GM19239 (cell line): ENCODE results near the gene RUFY1.
"Not testable (repeated sequence)": the region's sequence is repeated elsewhere in the genome, so short reads cannot be mapped to it uniquely, and the experiment has no call there.

ENCODE experiments used
- DNase-seq: peaks from one replicate; pipeline ENCODE4 v3.0.0; 2011; ENCODE audit warnings: low spot score; ENCODE audit not compliant: insufficient read length
- FAIRE-seq: peaks from 2 replicates; lab custom pipeline; 2011; peaks lifted over from hg19 to GRCh38; lab: Jason Lieb, UNC

RUFY1 gene

DNA sequence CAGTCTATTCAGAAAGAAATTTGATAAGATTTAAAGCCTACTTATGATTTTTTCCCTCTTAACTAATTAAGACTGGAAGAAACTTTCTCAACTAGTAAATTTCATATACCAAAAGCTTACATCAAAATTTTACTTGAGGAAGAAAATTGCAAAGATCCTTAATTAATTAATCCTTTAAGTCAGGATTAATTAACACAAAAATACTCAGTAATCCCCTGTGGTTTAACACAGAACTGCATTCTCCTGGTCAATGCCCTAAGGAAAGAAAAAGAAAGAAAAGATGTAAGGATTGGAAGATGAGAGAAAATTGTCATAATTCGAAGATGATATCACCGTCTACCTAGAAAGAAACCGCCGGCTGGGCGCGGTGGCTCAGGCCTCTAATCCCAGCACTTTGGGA, 17.3 kb upstream of the RUFY1 start:
- no peak for FAIRE-seq

GRCh38 chr5:179533907-179534306, 16.4 kb upstream of the RUFY1 start:
- FAIRE-seq: peak; percentile 81

More for the DNA sequence above, 17.3 kb upstream of the RUFY1 start:
- DNase-seq: no peak

DNA sequence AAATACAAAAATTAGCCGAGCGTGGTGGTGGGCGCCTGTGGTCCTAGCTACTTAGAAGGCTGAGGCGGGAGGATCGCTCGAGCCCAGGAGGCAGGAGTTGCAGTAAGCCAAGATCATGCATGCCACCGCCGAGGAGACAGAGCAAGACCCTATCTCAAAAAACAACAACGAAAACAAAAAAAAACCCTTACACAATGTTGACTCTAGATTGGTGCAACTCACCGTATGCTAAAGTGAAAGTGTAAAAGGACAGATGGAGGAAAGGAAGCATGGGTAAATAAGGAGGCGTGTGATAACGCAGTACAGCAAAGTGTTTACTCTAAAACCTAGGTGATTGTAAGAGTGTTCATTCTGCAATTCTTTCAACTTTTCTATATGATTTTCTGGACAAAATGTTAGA, 15.9 kb upstream of the RUFY1 start:
- FAIRE-seq: no peak
- no peak for DNase-seq

More at GRCh38 chr5:179533907-179534306, 16.4 kb upstream of the RUFY1 start:
- DNase-seq: no peak

DNA sequence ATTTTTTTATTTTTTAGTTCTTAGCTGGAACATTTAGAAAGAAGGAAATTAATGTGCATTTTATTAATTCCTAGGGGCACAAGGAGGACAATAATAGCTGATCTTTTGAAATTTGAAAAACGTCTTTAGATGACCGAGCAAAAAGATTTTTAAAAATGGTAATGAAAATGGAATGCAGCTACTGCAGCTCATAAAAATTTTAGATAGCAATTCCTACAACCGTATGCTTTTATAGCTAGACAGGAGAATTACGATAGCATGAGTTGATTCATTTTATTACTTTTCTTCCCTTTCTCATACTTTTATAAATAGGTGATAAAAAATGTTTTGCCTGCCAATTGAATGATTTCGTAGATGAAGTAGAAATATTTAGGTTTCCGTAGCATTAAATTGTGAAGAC, 13.7 kb upstream of the RUFY1 start:
- FAIRE-seq (no peak), DNase-seq (no peak)

- FAIRE-seq (no peak), DNase-seq (no peak)
These were observed 8.2 kb upstream of the RUFY1 start for GRCh38 chr5:179542170-179542569.

GRCh38 chr5:179543275-179543674, 7.1 kb upstream of the RUFY1 start:
- DNase-seq, FAIRE-seq: not testable (repeated sequence)

DNA sequence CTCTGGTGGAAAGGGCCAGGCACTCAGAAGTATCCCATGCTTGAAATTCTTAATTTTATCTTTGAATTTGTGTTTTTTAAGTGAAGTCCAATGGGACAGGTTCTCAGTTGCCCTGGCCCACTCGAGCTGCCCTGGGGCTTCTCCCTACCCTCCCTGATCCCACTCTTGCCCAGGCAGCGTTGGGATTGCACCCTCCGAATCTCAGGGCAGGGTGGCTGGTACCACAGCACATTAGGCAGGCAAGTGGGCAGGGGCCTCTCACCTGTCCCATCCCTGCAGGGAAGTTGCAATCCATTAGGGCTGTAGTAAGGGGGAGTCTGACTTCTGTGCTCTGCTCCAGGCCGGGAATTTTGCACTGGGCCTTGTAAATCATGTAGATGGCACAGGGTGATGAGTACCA, 2.7 kb downstream of the RUFY1 start:
- no peak for FAIRE-seq
- no peak for DNase-seq

GRCh38 chr5:179553875-179554274, 3.5 kb downstream of the RUFY1 start:
- DNase-seq: no peak
- FAIRE-seq: no peak

GRCh38 chr5:179554981-179555380, 4.6 kb downstream of the RUFY1 start:
- no peak for FAIRE-seq
- no peak for DNase-seq

- DNase-seq, FAIRE-seq: not testable (repeated sequence)
These were observed 8.0 kb downstream of the RUFY1 start for GRCh38 chr5:179558261-179558799.

GRCh38 chr5:179558932-179559283, 8.6 kb downstream of the RUFY1 start:
- no peak for DNase-seq
- no peak for FAIRE-seq

DNA sequence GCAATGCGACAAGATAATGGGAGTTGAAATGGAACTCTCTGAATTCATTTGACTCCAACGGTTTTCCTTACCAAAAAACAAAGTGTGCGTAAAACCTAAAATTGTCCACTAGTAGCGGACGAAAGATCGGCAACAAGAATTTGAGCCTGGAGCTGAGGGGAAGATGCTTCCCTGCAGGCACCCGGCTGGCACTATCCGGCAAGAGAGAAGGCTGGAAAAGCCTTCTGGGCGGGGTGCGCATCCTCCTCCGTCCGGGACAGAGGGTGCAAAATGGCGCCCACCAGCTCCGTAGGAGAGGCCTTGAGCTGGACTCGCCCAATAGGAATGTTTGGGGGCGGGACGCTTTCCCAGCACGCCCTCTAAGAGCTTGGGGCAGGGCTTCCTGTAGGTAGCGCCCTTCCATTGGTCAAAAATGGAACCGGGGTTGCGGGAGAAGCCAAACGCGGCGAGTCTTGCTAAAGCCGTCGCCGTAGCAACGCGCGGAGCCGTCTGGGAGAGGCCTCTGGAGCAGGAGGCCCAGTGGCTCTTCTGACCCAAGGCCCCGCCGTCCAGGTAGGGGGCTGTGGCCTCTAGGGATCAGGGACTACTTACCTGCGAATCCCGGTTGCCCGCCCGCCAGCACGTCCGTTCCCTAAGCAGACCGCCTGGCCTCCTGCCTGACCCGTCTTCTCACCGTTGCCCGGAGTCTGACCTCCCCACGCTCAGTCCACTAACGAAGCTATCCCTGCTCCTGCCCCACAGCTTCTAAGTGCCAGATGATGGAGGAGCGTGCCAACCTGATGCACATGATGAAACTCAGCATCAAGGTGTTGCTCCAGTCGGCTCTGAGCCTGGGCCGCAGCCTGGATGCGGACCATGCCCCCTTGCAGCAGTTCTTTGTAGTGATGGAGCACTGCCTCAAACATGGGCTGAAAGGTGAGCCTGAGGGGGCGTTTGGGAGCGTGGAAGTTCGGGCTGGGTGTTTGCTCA, 9.2 kb downstream of the RUFY1 start:
- FAIRE-seq: peak; percentile 94
- DNase-seq: peak; percentile 84

DNA sequence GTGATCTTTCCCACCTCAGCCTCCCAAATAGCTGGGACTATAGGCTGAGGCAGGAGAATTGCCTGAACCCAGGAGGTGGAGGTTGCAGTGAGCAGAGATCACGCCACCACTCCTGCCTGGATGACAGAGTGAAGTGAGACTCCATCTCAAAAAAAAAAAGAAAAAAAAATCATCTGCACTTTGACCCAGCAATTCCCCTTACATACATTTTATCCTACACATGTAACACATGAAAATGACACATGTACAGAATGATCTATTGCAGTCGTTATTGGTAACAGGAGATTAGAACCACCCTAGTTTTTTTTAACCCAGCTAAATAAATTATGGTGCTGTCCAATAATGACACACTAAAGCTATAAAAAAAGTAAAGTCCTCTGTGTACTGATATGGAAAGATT, 14.2 kb downstream of the RUFY1 start:
- FAIRE-seq (no peak), DNase-seq (no peak)

DNA sequence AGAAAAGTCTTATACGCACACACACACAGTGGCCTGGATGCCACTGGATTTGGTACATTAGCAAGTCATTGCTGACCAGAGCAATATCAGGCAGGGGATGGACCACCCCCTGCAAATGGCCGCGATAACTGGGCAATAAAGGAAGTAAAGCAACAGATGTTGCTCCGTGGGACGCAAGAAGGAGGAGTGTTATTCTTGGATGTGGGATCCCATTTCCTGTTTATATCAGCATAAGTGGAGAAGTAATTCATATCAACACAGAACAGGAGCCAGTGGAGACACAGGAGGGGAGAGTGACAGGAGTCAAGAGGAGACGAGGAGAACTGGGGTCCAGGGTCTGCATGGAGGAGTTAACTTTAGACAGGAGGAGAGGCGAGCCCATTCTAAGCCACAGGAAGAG, 18.4 kb downstream of the RUFY1 start:
- DNase-seq (no peak), FAIRE-seq (no peak)

- DNase-seq (no peak), FAIRE-seq (no peak)
These were observed 22.0 kb downstream of the RUFY1 start for GRCh38 chr5:179572386-179572785.

- no peak for FAIRE-seq
- no peak for DNase-seq
These were observed 27.1 kb downstream of the RUFY1 start for GRCh38 chr5:179577286-179577960.

GRCh38 chr5:179585941-179586401, 35.6 kb downstream of the RUFY1 start:
- DNase-seq: no peak
- no peak for FAIRE-seq

DNA sequence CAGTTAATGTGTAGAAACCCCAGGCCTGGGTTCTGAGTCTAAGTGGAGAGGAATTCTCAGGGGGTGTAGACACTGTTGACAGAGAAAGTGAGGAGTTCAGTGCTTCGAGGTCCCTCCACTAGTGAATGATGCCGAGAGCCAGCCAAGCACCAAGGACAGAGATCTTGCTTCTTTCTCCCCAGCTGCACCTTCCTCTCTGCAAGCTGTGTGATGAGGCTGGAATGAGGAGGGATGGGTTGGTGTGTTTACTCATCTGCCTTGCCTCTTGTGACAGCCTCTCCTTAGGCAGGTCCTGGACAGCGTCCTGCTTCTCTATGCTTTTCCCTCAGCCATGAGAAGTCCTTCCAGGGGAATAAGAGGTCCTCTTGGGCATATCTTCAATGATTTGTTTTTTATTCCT, 37.8 kb downstream of the RUFY1 start:
- DNase-seq (no peak), FAIRE-seq (no peak)

- FAIRE-seq: no peak
- no peak for DNase-seq
These were observed 45.6 kb downstream of the RUFY1 start for GRCh38 chr5:179595916-179596315.

DNA sequence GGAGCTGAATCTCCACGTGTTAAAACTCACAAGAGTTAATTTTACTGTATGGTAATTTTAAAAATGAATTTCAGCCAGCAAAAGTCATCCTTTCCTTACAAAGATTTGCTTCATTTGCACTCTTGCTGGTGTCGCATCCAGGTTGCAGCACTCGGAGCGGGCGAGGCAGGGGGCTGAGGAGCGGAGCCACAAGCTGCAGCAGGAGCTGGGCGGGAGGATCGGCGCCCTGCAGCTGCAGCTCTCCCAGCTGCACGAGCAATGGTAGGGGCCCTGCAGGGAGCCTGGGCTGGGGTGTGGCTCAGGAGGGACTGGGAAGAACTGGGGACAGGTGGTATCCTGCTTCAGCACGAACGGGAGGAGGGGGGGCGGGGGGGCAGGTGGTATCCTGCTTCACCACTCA, 46.1 kb downstream of the RUFY1 start:
- DNase-seq: no peak

GRCh38 chr5:179599100-179599499, 48.7 kb downstream of the RUFY1 start:
- no peak for DNase-seq
- FAIRE-seq: no peak

More for the DNA sequence above, 46.1 kb downstream of the RUFY1 start:
- no peak for FAIRE-seq
